Endothelial cell of umbilical vein (primary cell): ENCODE measurements around the gene FIS1. TPM values are rescaled to one million over a fixed set of nuclear protein-coding genes. Genes with fewer than 3 reads are reported as not detected.
"Not testable (repeated sequence)": the region's sequence is repeated elsewhere in the genome, so short reads cannot be mapped to it uniquely, and the experiment has no call there.

Source experiments
- BruUV-seq: library from RNA; stranded (reverse); fragments of 400-500 nt; replicated peaks from 2 replicates; lab custom pipeline; 2021; lab: Mats Ljungman, UMichigan
- CTCF ChIA-PET: fragments of 300-600, 350-600 bp; sonication (Branson Sonifier 250); formaldehyde crosslinking; loops from one replicate; lab custom pipeline; 2021; ENCODE audit warnings: antibody characterized with exemption, inconsistent platforms; lab: Charles Lee
- POLR2A ChIA-PET: fragments of 300-600, 350-600 bp; sonication (Branson Sonifier 250); formaldehyde crosslinking; loops from one replicate; lab custom pipeline; 2021; ENCODE audit warnings: antibody characterized with exemption, inconsistent platforms; lab: Charles Lee
- DNase-seq: peaks from one replicate; pipeline ENCODE4 v3.0.0-alpha.2; 2011; ENCODE audit warnings: low read depth, low spot score
- FAIRE-seq: peaks from 2 replicates; lab custom pipeline; 2011; peaks lifted over from hg19 to GRCh38; lab: Jason Lieb, UNC
- H2AFZ ChIP-seq: 2 replicates; pipeline ENCODE4 v1.6.0; 2012; ENCODE audit warnings: low read depth, low read length, control low read depth, inconsistent platforms
- H3K27ac ChIP-seq: 2 replicates; pipeline ENCODE4 v1.5.1; 2011; ENCODE audit warnings: low read depth, mild to moderate bottlenecking, control low read depth, low read length, moderate library complexity; ENCODE audit not compliant: insufficient read depth
- H3K27me3 ChIP-seq, 2 experiments: 2 replicates each; pipeline versions ENCODE4 v1.6.0 to v1.6.1; 2011; ENCODE audit warnings: low read length in 2 of 2, mixed read lengths in 1 of 2; ENCODE audit not compliant: control insufficient read depth in 2 of 2, insufficient read depth in 2 of 2
- H3K36me3 ChIP-seq, 2 experiments: 2 replicates in 1 of 2; 3 replicates in 1 of 2; pipeline ENCODE4 v1.5.1; 2011; ENCODE audit warnings: low read length in 2 of 2, mild to moderate bottlenecking in 1 of 2, moderate library complexity in 1 of 2; ENCODE audit not compliant: control insufficient read depth in 2 of 2, insufficient read depth in 2 of 2; ENCODE audit errors: extremely low read depth in 1 of 2
- H3K4me1 ChIP-seq: 3 replicates; pipeline ENCODE4 v1.5.1; 2011; ENCODE audit warnings: mild to moderate bottlenecking, low read length; ENCODE audit not compliant: control insufficient read depth, insufficient read depth; ENCODE audit errors: extremely low read depth
- H3K4me2 ChIP-seq: 2 replicates; pipeline ENCODE4 v1.6.1; 2011; ENCODE audit warnings: low read length, control low read depth, mixed read lengths; ENCODE audit not compliant: insufficient read depth
- H3K4me3 ChIP-seq, 3 experiments: fragments of 200-600 bp in 1 of 3; sonication (generic), shearing (Covaris generic) in 1 of 3; replicated peaks in 1 of 3; 2 replicates each; pipeline ENCODE4 v1.5.1; 2011 to 2016; ENCODE audit warnings: control low read depth in 3 of 3, low read length in 3 of 3, mild to moderate bottlenecking in 2 of 3, inconsistent platforms in 1 of 3, low read depth in 1 of 3, moderate library complexity in 1 of 3; ENCODE audit not compliant: insufficient read depth in 1 of 3
- H3K79me2 ChIP-seq: 2 replicates; pipeline ENCODE4 v1.6.0; 2012; ENCODE audit warnings: low read length, inconsistent platforms; ENCODE audit not compliant: control insufficient read depth, insufficient read depth
- H3K9ac ChIP-seq: replicated peaks from 2 replicates; pipeline ENCODE3; 2011; ENCODE audit warnings: low read length, control low read depth; ENCODE audit not compliant: insufficient read depth; ENCODE audit errors: extremely low read depth
- H3K9me1 ChIP-seq: replicated peaks from 3 replicates; pipeline ENCODE4 v1.6.0; 2011; ENCODE audit warnings: mild to moderate bottlenecking, low read length; ENCODE audit not compliant: control insufficient read depth, insufficient read depth; ENCODE audit errors: extremely low read depth
- H3K9me3 ChIP-seq: replicated peaks from 2 replicates; pipeline ENCODE4 v1.5.1; 2012; ENCODE audit warnings: low read length, inconsistent platforms; ENCODE audit not compliant: control insufficient read depth, insufficient read depth
- H4K20me1 ChIP-seq: replicated peaks from 2 replicates; pipeline ENCODE3; 2011; ENCODE audit warnings: mild to moderate bottlenecking, low read length; ENCODE audit not compliant: control insufficient read depth, insufficient read depth; ENCODE audit errors: extremely low read depth
- EZH2 ChIP-seq: IDR thresholded peaks from 2 replicates; pipeline ENCODE4 v1.6.1; 2012; ENCODE audit warnings: borderline replicate concordance, low read depth, mild to moderate bottlenecking, moderate library complexity, low read length, inconsistent platforms; ENCODE audit not compliant: severe bottlenecking
- FOS ChIP-seq: IDR thresholded peaks from 2 replicates; pipeline ENCODE4 v1.6.1; 2011; ENCODE audit warnings: mild to moderate bottlenecking, low read length, moderate library complexity, borderline replicate concordance; ENCODE audit not compliant: insufficient read depth
- GATA2 ChIP-seq: IDR thresholded peaks from 2 replicates; pipeline ENCODE4 v1.7.0; 2011; ENCODE audit warnings: low read depth, mild to moderate bottlenecking, moderate library complexity, mixed read lengths, low read length; ENCODE audit not compliant: insufficient read length, insufficient read depth
- JUN ChIP-seq: IDR thresholded peaks from 2 replicates; pipeline ENCODE4 v1.6.1; 2011; ENCODE audit warnings: borderline replicate concordance, low read depth; ENCODE audit not compliant: insufficient read length, insufficient read depth
- MYC ChIP-seq: IDR thresholded peaks from one replicate; pipeline ENCODE4 v1.6.1; 2011; ENCODE audit warnings: mild to moderate bottlenecking, low read depth, low read length
- POLR2A ChIP-seq: IDR thresholded peaks from 2 replicates; pipeline ENCODE4 v1.6.1; 2012; ENCODE audit warnings: low read depth, mild to moderate bottlenecking, control low read depth, low read length
- POLR2AphosphoS5 ChIP-seq: IDR thresholded peaks from 2 replicates; pipeline ENCODE4 v1.6.1; 2012; ENCODE audit warnings: low read depth, mild to moderate bottlenecking, control low read depth, low read length, moderate library complexity; ENCODE audit not compliant: insufficient read depth
- dilution Hi-C: fragments of 300-500 bp; cut with MboI; formaldehyde crosslinking; loops from one replicate; pipeline ENCODE4 v1.15.0; 2019; ENCODE audit warnings: low sequenced_read_pairs; ENCODE audit not compliant: extremely low pct_ligation_motif_present
- intact Hi-C: fragments of 100-400 bp; cut with micrococcal nuclease; formaldehyde crosslinking; loops from one replicate; pipeline ENCODE4 v1.10.0; 2022
- polyA plus RNA-seq, 4 experiments: library from polyadenylated mRNA; depleted of rRNA in 3 of 4; stranded (reverse) in 3 of 4; unstranded in 1 of 4; fragments of >200 nt; gene quantifications; 2 replicates each; pipeline versions ENCODE4 v1.2.1 to v1.2.3, GENCODE V29; 2011 to 2012; ENCODE audit warnings: missing spikeins in 1 of 4
- total RNA-seq: library from RNA; stranded (reverse); gene quantifications from 2 replicates; pipeline ENCODE4 v1.2.3, GENCODE V29; 2021
- TF ChIP-seq, protein P1 (sequence below), 2 donors: IDR thresholded peaks; 1 replicate in 1 of 2; 2 replicates in 1 of 2; pipeline ENCODE4 v1.5.1; 2011; ENCODE audit warnings: low read length in 2 of 2, mild to moderate bottlenecking in 2 of 2, moderate library complexity in 2 of 2, control low read depth in 1 of 2, inconsistent platforms in 1 of 2, low read depth in 1 of 2; ENCODE audit not compliant: insufficient read depth in 1 of 2; ENCODE audit errors: extremely low read depth in 1 of 2
- TF ChIP-seq, protein P2 (sequence below): IDR thresholded peaks from 2 replicates; pipeline ENCODE4 v1.6.1; 2011; ENCODE audit not compliant: insufficient read depth, insufficient read length

Gene FIS1
- total and polyA plus RNA-seq, 2 donors (not counting 3 experiments of a cell fraction or from before 2014, with no cell fraction given): 132 to 330 TPM

GRCh38 chr7:101200504-101200861, 44.4 kb downstream of the FIS1 start:
- H3K4me1 ChIP-seq: peaks cover 5% of the 10 kb centered on the region
- dilution Hi-C loops: no loop called here
- FAIRE-seq (no peak), DNase-seq (no peak)
- no peaks in the 10 kb centered on the region for H3K79me2 ChIP-seq
- intact Hi-C loops: no loop called here
- TF ChIP-seq POLR2AphosphoS5 (no peak), GATA2 (no peak), EZH2 (no peak), MYC (no peak), FOS (no peak), JUN (no peak), POLR2A (no peak)
- TF ChIP-seq, protein P1, sequence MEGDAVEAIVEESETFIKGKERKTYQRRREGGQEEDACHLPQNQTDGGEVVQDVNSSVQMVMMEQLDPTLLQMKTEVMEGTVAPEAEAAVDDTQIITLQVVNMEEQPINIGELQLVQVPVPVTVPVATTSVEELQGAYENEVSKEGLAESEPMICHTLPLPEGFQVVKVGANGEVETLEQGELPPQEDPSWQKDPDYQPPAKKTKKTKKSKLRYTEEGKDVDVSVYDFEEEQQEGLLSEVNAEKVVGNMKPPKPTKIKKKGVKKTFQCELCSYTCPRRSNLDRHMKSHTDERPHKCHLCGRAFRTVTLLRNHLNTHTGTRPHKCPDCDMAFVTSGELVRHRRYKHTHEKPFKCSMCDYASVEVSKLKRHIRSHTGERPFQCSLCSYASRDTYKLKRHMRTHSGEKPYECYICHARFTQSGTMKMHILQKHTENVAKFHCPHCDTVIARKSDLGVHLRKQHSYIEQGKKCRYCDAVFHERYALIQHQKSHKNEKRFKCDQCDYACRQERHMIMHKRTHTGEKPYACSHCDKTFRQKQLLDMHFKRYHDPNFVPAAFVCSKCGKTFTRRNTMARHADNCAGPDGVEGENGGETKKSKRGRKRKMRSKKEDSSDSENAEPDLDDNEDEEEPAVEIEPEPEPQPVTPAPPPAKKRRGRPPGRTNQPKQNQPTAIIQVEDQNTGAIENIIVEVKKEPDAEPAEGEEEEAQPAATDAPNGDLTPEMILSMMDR (IDR thresholded peaks at IDR 0.05; ENCODE audit: extremely low read depth in 1 of 2, insufficient read depth in 1 of 2, low read depth in 1 of 2, low read length in 2 of 2): no peak
- TF ChIP-seq, protein P2, sequence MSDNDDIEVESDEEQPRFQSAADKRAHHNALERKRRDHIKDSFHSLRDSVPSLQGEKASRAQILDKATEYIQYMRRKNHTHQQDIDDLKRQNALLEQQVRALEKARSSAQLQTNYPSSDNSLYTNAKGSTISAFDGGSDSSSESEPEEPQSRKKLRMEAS: no peak
- no peaks in the 10 kb centered on the region for H3K36me3 ChIP-seq
- POLR2A ChIA-PET: interaction anchor here (0.6 kb wide), 1 partner anchor 29 kb away, joined by 5 read pairs; no protein-coding TSS in a partner anchor
- H4K20me1 ChIP-seq: no peaks in the 10 kb centered on the region
- no peak overlapping the region for H3K27ac ChIP-seq
- H3K4me2 ChIP-seq: no peak overlapping the region
- H3K27me3 ChIP-seq: peaks cover 28 to 29% of the 10 kb centered on the region in 2 experiments
- no peaks in the 10 kb centered on the region for H3K9me1 ChIP-seq
- CTCF ChIA-PET: interaction anchor here (1.1 to 1.7 kb wide), 3 partner anchors 8 to 82 kb away, joined by 4 to 10 read pairs (median 4); no protein-coding TSS in a partner anchor
- H3K4me3 ChIP-seq: no peak overlapping the region
- no TSS peak for BruUV-seq
- H3K9ac ChIP-seq: no peak overlapping the region
- H2AFZ ChIP-seq: no peak overlapping the region
- no peaks in the 10 kb centered on the region for H3K9me3 ChIP-seq

DNA sequence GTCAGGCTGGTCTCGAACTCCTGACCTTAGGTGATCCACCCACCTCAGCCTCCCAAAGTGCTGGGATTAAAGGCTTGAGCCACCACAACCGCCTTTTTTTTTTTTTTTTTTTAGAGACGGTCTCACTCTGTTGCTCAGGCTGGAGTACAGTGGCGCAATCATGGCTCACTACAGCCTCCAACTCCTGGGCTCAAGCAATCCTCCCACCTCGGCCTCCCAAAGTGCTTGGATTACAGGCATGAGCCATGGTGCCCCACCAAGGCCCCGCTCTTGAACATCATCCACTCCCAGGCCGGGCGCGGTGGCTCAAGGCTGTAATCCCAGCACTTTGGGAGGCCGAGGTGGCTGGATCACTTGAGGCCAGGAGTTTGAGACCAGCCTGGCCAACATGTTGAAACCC, 45.4 kb downstream of the FIS1 start:
- H4K20me1 ChIP-seq, H3K9me3 ChIP-seq, H3K4me2 ChIP-seq, H3K4me1 ChIP-seq, dilution Hi-C loops, intact Hi-C loops, FAIRE-seq, H3K9ac ChIP-seq, H3K27ac ChIP-seq, H3K9me1 ChIP-seq, BruUV-seq, H3K36me3 ChIP-seq, POLR2A ChIA-PET, H3K79me2 ChIP-seq, DNase-seq, H3K4me3 ChIP-seq, H2AFZ ChIP-seq: not testable (repeated sequence)
- H3K27me3 ChIP-seq: peaks cover 28 to 29% of the 10 kb centered on the region in 2 experiments
- CTCF ChIA-PET: interaction anchor here (1.2 kb wide), 2 partner anchors 83 to 91 kb away, joined by 3 read pairs; no protein-coding TSS in a partner anchor
